ENCODE data around the gene GULP1. TPM values are rescaled to one million over a fixed set of nuclear protein-coding genes. Genes with fewer than 3 reads are reported as not detected.
A peak's percentile ranks its signal among the peaks of the same experiment; 100 is the strongest.

The GULP1 gene
- total RNA-seq, 1 donor from 2014 or later, result 29.5 TPM

- H3K9me3 Mint-ChIP-seq (ENCODE audit: low read depth), result peaks cover 2% of the 10 kb centered on the region
- peaks cover 3% of the 10 kb centered on the region for H3K36me3 Mint-ChIP-seq (ENCODE audit: low read depth)
- peaks cover 26% of the 10 kb centered on the region for H3K4me1 Mint-ChIP-seq (ENCODE audit: low read depth)
- no peaks in the 10 kb centered on the region for H3K27me3 Mint-ChIP-seq (ENCODE audit: low read depth)
- no peak for TF ChIP-seq CTCF (IDR thresholded peaks at IDR 0.05)
- no peak for DNase-seq (ENCODE audit: low spot score)
- H3K27ac Mint-ChIP-seq (ENCODE audit: unreplicated experiment), result no peak overlapping the region
- no peak overlapping the region for H3K4me3 Mint-ChIP-seq (ENCODE audit: unreplicated experiment)
These were observed 285.6 kb downstream of the GULP1 start for GRCh38 chr2:188577231-188577630.

- H3K27ac Mint-ChIP-seq (ENCODE audit: unreplicated experiment), result no peak overlapping the region
- no peak for TF ChIP-seq CTCF (IDR thresholded peaks at IDR 0.05)
- DNase-seq (ENCODE audit: low spot score), result no peak
- no peaks in the 10 kb centered on the region for H3K27me3 Mint-ChIP-seq (ENCODE audit: low read depth)
- no peak overlapping the region for H3K4me3 Mint-ChIP-seq (ENCODE audit: unreplicated experiment)
- H3K36me3 Mint-ChIP-seq (ENCODE audit: low read depth), result peaks cover 3% of the 10 kb centered on the region
- peaks cover 14% of the 10 kb centered on the region for H3K4me1 Mint-ChIP-seq (ENCODE audit: low read depth)
- H3K9me3 Mint-ChIP-seq (ENCODE audit: low read depth), result no peaks in the 10 kb centered on the region
These were observed 289.1 kb downstream of the GULP1 start for GRCh38 chr2:188580738-188581137.

GRCh38 chr2:188582211-188582610 lies 290.5 kb downstream of the GULP1 start:
- no peak for DNase-seq (ENCODE audit: low spot score)
- Mint-ChIP-seq H3K9me3 (ENCODE audit: low read depth) (no peaks in the 10 kb centered on the region), H3K4me1 (ENCODE audit: low read depth) (peaks cover 7% of the 10 kb centered on the region), H3K27me3 (ENCODE audit: low read depth) (no peaks in the 10 kb centered on the region), H3K36me3 (ENCODE audit: low read depth) (peaks cover 4% of the 10 kb centered on the region), H3K27ac (ENCODE audit: unreplicated experiment) (no peak overlapping the region), H3K4me3 (ENCODE audit: unreplicated experiment) (no peak overlapping the region)
- no peak for TF ChIP-seq CTCF (IDR thresholded peaks at IDR 0.05)

DNA sequence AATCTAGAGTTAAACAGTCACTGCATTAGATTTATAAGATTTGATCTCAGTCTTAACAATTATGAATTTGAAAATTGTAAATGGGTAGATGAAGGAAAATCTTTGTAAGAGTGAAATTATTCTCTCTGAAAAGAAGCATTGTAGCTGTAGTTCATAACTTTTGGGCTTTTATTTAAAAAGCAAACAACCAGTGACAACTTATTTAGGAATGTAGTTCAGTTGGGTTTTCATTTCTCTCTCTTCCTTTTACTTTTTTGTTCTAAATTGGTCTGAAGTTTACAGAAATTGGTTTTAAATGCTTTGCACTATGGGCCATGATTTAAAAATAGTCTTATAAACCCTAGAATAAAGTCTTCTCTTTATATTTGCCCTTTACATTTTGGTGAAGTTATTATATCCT lies 296.6 kb downstream of the GULP1 start:
- Mint-ChIP-seq H3K9me3 (ENCODE audit: low read depth) (peaks cover 3% of the 10 kb centered on the region), H3K27ac (ENCODE audit: unreplicated experiment) (peak overlapping the region; percentile 79), H3K4me3 (ENCODE audit: unreplicated experiment) (no peak overlapping the region)

DNA sequence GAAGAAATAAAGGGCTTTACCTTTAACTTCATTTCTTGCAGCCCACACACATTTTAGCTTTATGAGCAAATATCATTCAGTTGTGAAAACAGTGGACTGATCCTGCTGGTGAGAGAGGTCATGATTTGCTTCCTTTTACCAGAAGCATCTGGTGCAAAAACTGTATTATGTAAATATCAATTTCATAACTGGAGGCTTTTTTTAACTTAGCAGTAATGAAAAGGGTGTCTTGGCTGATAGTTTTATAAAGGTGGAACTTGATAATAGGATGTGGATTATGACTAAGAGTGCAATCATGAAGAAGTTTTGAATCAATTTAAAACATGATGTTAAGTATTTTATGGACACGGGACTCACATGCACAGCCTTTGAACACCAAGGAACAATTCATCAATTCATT lies 304.4 kb downstream of the GULP1 start:
- Mint-ChIP-seq H3K27me3 (ENCODE audit: low read depth) (no peaks in the 10 kb centered on the region), H3K9me3 (ENCODE audit: low read depth) (peaks cover 3% of the 10 kb centered on the region), H3K27ac (ENCODE audit: unreplicated experiment) (peak overlapping the region; percentile 53), H3K4me3 (ENCODE audit: unreplicated experiment) (no peak overlapping the region), H3K4me1 (ENCODE audit: low read depth) (peaks cover 50% of the 10 kb centered on the region), H3K36me3 (ENCODE audit: low read depth) (peaks cover 7% of the 10 kb centered on the region)
- no peak for DNase-seq (ENCODE audit: low spot score)
- no peak for TF ChIP-seq CTCF (IDR thresholded peaks at IDR 0.05)

More for the DNA sequence above, 296.6 kb downstream of the GULP1 start:
- TF ChIP-seq CTCF (IDR thresholded peaks at IDR 0.05), result no peak
- H3K36me3 Mint-ChIP-seq (ENCODE audit: low read depth), result peaks cover 8% of the 10 kb centered on the region
- H3K4me1 Mint-ChIP-seq (ENCODE audit: low read depth), result peaks cover 12% of the 10 kb centered on the region
- no peak for DNase-seq (ENCODE audit: low spot score)
- no peaks in the 10 kb centered on the region for H3K27me3 Mint-ChIP-seq (ENCODE audit: low read depth)

Data from chondrocyte (in vitro differentiated cells).